IMR-90 (cell line): Measurements from ENCODE around the gene DAB2.

ENCODE experiments used
- CTCF ChIP-seq: conservative IDR thresholded peaks from 2 replicates; pipeline ENCODE4 v1.5.1; 2012; ENCODE audit warnings: mild to moderate bottlenecking, low read depth, low read length, improper control_type of control experiment
- RAD21 ChIP-seq: IDR thresholded peaks from 2 replicates; pipeline ENCODE4 v1.6.1; 2012; ENCODE audit warnings: low read length, improper control_type of control experiment
- SMC3 ChIP-seq: fragments of 150-350 bp; IDR thresholded peaks from 2 replicates; pipeline ENCODE4 v1.6.1; 2016; ENCODE audit warnings: low read depth, mild to moderate bottlenecking, antibody characterized with exemption, low read length, moderate library complexity

GRCh38 chr5:39412721-39413394 lies 11.9 kb downstream of the DAB2 start:
- no peak for TF ChIP-seq CTCF
- no peak for TF ChIP-seq RAD21
- TF ChIP-seq SMC3, result no peak
